ENCODE measurements around the gene PLCB4. TPM values are rescaled to one million over a fixed set of nuclear protein-coding genes. Genes with fewer than 3 reads are reported as not detected.

Gene PLCB4
- polyA plus RNA-seq, 10 donors, result 3.9 to 6.5 (median 5.3) TPM

GRCh38 chr20:9441948-9442347 lies 373.1 kb downstream of the PLCB4 start:
- no peak for DNase-seq

GRCh38 chr20:9442858-9443257 lies 374.0 kb downstream of the PLCB4 start:
- DNase-seq, result no peak

- DNase-seq, result no peak
Observed at GRCh38 chr20:9444921-9445320, 376.0 kb downstream of the PLCB4 start.

- DNase-seq, result no peak
Observed at GRCh38 chr20:9447182-9447581, 378.3 kb downstream of the PLCB4 start.

GRCh38 chr20:9453201-9453600 lies 384.3 kb downstream of the PLCB4 start:
- DNase-seq, result no peak

- no peak for DNase-seq
Observed at GRCh38 chr20:9454791-9455190, 385.9 kb downstream of the PLCB4 start.

- DNase-seq, result no peak
Observed at GRCh38 chr20:9457136-9457535, 388.2 kb downstream of the PLCB4 start.

- DNase-seq, result no peak
Observed at GRCh38 chr20:9458138-9458796, 389.4 kb downstream of the PLCB4 start.

- DNase-seq, result peak in 2 of 3 donors; percentile 15 to 25
Observed at GRCh38 chr20:9460518-9460917, 391.6 kb downstream of the PLCB4 start.

GRCh38 chr20:9467995-9468394 lies 399.1 kb downstream of the PLCB4 start:
- DNase-seq, result no peak

GRCh38 chr20:9474835-9475415 lies 406.0 kb downstream of the PLCB4 start:
- DNase-seq, result no peak

GRCh38 chr20:9475456-9475855 lies 406.6 kb downstream of the PLCB4 start:
- no peak for DNase-seq

GRCh38 chr20:9476174-9476573 lies 407.3 kb downstream of the PLCB4 start:
- no peak for DNase-seq

GRCh38 chr20:9476637-9477036 lies 407.8 kb downstream of the PLCB4 start:
- DNase-seq, result no peak

- DNase-seq, result no peak
Observed at GRCh38 chr20:9478771-9479170, 409.9 kb downstream of the PLCB4 start.

- DNase-seq, result no peak
Observed at GRCh38 chr20:9480066-9480465, 411.2 kb downstream of the PLCB4 start.

GRCh38 chr20:9482180-9482579 lies 413.3 kb downstream of the PLCB4 start:
- no peak for DNase-seq

- no peak for DNase-seq
Observed at GRCh38 chr20:9483131-9483530, 414.2 kb downstream of the PLCB4 start.

GRCh38 chr20:9485614-9486340 lies 416.9 kb downstream of the PLCB4 start:
- DNase-seq, result no peak

GRCh38 chr20:9487231-9487630 lies 418.3 kb downstream of the PLCB4 start:
- no peak for DNase-seq

- no peak for DNase-seq
Observed at GRCh38 chr20:9488063-9488462, 419.2 kb downstream of the PLCB4 start.

GRCh38 chr20:9490161-9490560 lies 421.3 kb downstream of the PLCB4 start:
- no peak for DNase-seq

GRCh38 chr20:9490631-9491030 lies 421.7 kb downstream of the PLCB4 start:
- DNase-seq, result no peak
